Aorta (tissue), 5 donors: ENCODE data around the gene VAV3. TPM values are rescaled to one million over a fixed set of nuclear protein-coding genes. Genes with fewer than 3 reads are reported as not detected.

Source experiments
- ATAC-seq: fragments of 200-7000 bp; cut with Tn5 transposase; one replicate; pipeline ENCODE4 v1.9.1; 2022; ENCODE audit warnings: moderate library complexity; ENCODE audit not compliant: low FRiP score
- DNase-seq, 2 donors: peaks; one replicate each; pipeline ENCODE4 v3.0.0-alpha.2; 2020
- H3K27ac ChIP-seq, 2 donors: one replicate each; pipeline ENCODE4 v1.5.1; 2013; ENCODE audit warnings: low read length in 2 of 2, mild to moderate bottlenecking in 2 of 2, moderate library complexity in 2 of 2, control low read depth in 1 of 2, inconsistent platforms in 1 of 2, low read depth in 1 of 2
- H3K27me3 ChIP-seq, 2 donors: one replicate each; pipeline ENCODE4 v1.6.1; 2013; ENCODE audit warnings: control low read depth in 1 of 2, low read length in 1 of 2, mild to moderate bottlenecking in 1 of 2, moderate library complexity in 1 of 2; ENCODE audit not compliant: insufficient read depth in 2 of 2, control insufficient read depth in 1 of 2
- H3K36me3 ChIP-seq, 2 donors: one replicate each; pipeline ENCODE4 v1.6.1; 2013; ENCODE audit warnings: control low read depth in 1 of 2, low read length in 1 of 2, mild to moderate bottlenecking in 1 of 2; ENCODE audit not compliant: insufficient read depth in 2 of 2, control insufficient read depth in 1 of 2
- H3K4me1 ChIP-seq, 2 donors: one replicate each; pipeline ENCODE4 v1.6.1; 2013; ENCODE audit warnings: low read length in 2 of 2, control low read depth in 1 of 2, mild to moderate bottlenecking in 1 of 2, moderate library complexity in 1 of 2; ENCODE audit not compliant: insufficient read depth in 2 of 2, control insufficient read depth in 1 of 2
- H3K4me3 ChIP-seq, 2 donors: one replicate each; pipeline ENCODE4 v1.5.1; 2013; ENCODE audit warnings: low read length in 2 of 2, control low read depth in 1 of 2, mild to moderate bottlenecking in 1 of 2
- H3K9me3 ChIP-seq: one replicate; pipeline ENCODE4 v1.6.1; 2013; ENCODE audit warnings: mild to moderate bottlenecking, low read length; ENCODE audit not compliant: control insufficient read depth
- WGBS, 2 donors: extraction: QIAGEN DNeasy Blood & Tissue Kit; methylation state at CpG; one replicate each; pipeline ENCODE4 v1.1.7; 2013; 5-methylcytosine and 5-hydroxymethylcytosine counted together
- intact Hi-C, 2 donors: fragments of 100-400 bp; cut with DNase I; formaldehyde crosslinking; loops; one replicate each; pipeline versions ENCODE4 v1.14.2 to v1.15.0; 2022
- polyA plus RNA-seq, 2 donors: library from polyadenylated mRNA; stranded (reverse); fragments of 200-250 nt; gene quantifications; one replicate each; pipeline ENCODE4 v1.2.3, GENCODE V29; 2013
- total RNA-seq, 2 donors: library from RNA; stranded (reverse); fragmentation: NEBNext Ultra II Directional; extraction: Animal tissue kit (Norgen Biotek cat#: 25700); gene quantifications; one replicate each; pipeline ENCODE4 v1.2.1, GENCODE V29; 2021
- donor health status: healthy with polysubstance abuse.
- donor health status: Bipolar disorder and iron deficiency.
- donor health status: DM: no; HTN: no; CAD: no.
- donor health status: DM: no; HTN: no; CAD: no.
- donor health status: DM: yes; HTN: yes; CAD: no.

VAV3 gene
- total and polyA plus RNA-seq, 4 donors = 0.33 to 8.8 (median 4.7) TPM

DNA sequence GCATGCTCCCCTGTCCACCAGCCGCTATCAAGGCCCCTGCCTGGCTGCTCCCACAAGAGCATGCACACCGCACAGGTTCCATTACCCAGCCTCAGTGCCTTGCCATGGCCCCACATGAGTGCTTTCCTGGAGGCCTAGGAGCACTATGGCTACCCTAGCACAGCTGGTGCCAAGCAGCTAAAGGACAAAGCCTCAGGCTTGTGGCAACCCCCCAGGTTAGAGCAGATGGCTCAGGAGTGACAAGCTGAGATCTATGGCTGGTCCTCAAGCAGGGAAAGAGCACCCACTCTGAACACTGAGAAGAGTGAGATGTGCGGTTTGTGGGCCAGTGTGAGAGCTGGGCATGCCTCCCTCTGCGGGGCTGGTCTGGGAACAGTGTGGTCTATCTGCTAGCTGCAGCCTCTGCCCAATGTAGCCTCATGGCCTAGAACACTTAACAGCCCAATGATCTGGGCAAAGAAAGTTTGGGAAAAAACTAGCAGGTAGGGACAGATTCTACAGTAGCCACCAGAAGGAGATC is 129.8 kb downstream of the VAV3 start:
- no peaks in the 10 kb centered on the region for H3K36me3 ChIP-seq
- ATAC-seq = no peak
- 92 to 94% methylated on average over 4 of the region's 4 CpGs for WGBS, 2 donors
- H3K27ac ChIP-seq = no peak overlapping the region
- H3K27me3 ChIP-seq = no peaks in the 10 kb centered on the region
- no peaks in the 10 kb centered on the region for H3K9me3 ChIP-seq
- intact Hi-C loops = no loop called here
- no peak overlapping the region for H3K4me3 ChIP-seq
- H3K4me1 ChIP-seq = no peaks in the 10 kb centered on the region
- no peak for DNase-seq

- no peaks in the 10 kb centered on the region for H3K9me3 ChIP-seq
- no peak overlapping the region for H3K27ac ChIP-seq
- H3K27me3 ChIP-seq = no peaks in the 10 kb centered on the region
- no peaks in the 10 kb centered on the region for H3K4me1 ChIP-seq
- H3K36me3 ChIP-seq = no peaks in the 10 kb centered on the region
- DNase-seq = no peak
- ATAC-seq = no peak
- WGBS, 2 donors = 56 to 78% methylated on average over 2 of the region's 2 CpGs
- H3K4me3 ChIP-seq = no peak overlapping the region
- intact Hi-C loops = no loop called here
These were observed 131.9 kb downstream of the VAV3 start for GRCh38 chr1:107833061-107833460.

DNA sequence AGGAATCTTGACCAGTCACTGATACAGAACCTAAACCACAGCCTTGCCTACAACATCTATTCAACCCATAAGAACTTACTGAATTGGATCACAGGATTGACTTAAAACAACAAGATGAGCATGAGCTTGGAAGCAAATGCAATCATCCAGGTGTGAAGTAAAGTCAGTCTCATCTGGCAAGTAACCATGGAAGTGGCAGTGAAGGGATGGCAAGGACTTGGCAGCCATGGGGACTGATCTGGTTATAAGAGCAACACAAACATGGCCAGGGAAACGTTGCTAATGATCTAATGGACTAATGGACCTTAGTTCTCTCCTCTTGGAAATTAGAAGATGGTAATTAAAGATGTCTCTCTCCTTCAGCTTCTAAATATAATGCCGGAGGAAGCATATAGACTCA is 133.1 kb downstream of the VAV3 start:
- 65 to 70% methylated on average over 2 of the region's 2 CpGs for WGBS, 2 donors
- no peak for ATAC-seq
- DNase-seq = no peak
- H3K36me3 ChIP-seq = no peaks in the 10 kb centered on the region
- no peaks in the 10 kb centered on the region for H3K4me1 ChIP-seq
- H3K9me3 ChIP-seq = no peaks in the 10 kb centered on the region
- intact Hi-C loops = no loop called here
- H3K27ac ChIP-seq = no peak overlapping the region
- no peak overlapping the region for H3K4me3 ChIP-seq
- H3K27me3 ChIP-seq = no peaks in the 10 kb centered on the region

DNA sequence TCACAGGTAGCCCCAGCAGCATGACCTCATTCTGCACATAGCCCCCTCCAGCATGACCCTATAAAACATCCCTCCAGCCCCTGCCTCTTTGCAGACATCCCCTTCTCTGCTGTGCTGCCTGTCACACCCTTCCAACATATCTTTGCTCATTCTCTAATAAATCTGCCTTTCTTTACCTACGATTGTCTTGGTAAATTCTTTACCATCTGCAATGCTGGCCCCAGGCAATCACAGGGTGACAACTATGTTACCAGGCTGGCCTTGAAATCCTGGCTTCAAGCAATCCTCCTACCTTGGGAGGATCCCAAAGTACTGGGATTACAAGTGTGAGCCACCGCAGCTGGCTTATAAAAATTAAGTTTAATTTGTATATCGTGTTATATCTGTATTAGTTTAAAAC is 134.5 kb downstream of the VAV3 start:
- Histone ChIP-seq H3K4me1 (no peaks in the 10 kb centered on the region), H3K27ac (no peak overlapping the region), H3K36me3 (no peaks in the 10 kb centered on the region), H3K9me3 (no peaks in the 10 kb centered on the region), H3K27me3 (no peaks in the 10 kb centered on the region), H3K4me3 (no peak overlapping the region)
- no peak for ATAC-seq
- DNase-seq = no peak
- intact Hi-C loops = no loop called here
- 81 to 85% methylated on average over 3 of the region's 3 CpGs for WGBS, 2 donors

DNA sequence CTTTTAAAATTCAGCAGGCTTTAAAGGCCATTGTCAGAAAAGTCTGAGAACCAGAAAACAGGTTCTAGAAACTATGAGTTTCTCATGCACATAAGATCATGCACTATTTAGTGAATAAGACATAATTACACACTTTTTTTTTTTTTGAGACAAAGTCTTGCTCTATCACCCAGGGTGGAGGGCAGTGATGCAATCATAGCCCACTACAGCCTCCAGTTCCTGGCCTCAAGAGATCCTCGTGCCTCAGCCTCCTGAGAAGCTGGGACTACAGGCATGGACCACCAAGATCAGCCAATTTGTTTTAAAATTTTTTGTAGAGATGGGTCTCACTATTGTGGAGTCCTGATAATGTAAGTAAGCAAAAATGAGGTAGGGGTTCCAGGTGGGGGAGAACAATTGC is 134.9 kb downstream of the VAV3 start:
- DNase-seq = no peak
- Histone ChIP-seq H3K4me1 (no peaks in the 10 kb centered on the region), H3K27ac (no peak overlapping the region), H3K9me3 (no peaks in the 10 kb centered on the region), H3K27me3 (no peaks in the 10 kb centered on the region), H3K36me3 (no peaks in the 10 kb centered on the region), H3K4me3 (no peak overlapping the region)
- no peak for ATAC-seq
- WGBS, 2 donors = 91 to 95% methylated on average over 1 of the region's 1 CpG
- intact Hi-C loops = no loop called here

- no peaks in the 10 kb centered on the region for H3K9me3 ChIP-seq
- H3K27me3 ChIP-seq = no peaks in the 10 kb centered on the region
- intact Hi-C loops = no loop called here
- no peaks in the 10 kb centered on the region for H3K36me3 ChIP-seq
- no peak overlapping the region for H3K27ac ChIP-seq
- WGBS, 2 donors = 89 to 92% methylated on average over 1 of the region's 1 CpG
- no peak overlapping the region for H3K4me3 ChIP-seq
- no peak for ATAC-seq
- H3K4me1 ChIP-seq = no peaks in the 10 kb centered on the region
- no peak for DNase-seq
These were observed 135.8 kb downstream of the VAV3 start for GRCh38 chr1:107829036-107829770.

- DNase-seq (no peak), ATAC-seq (no peak)
- Histone ChIP-seq H3K27ac (no peak overlapping the region), H3K4me1 (no peaks in the 10 kb centered on the region), H3K9me3 (peaks cover 2% of the 10 kb centered on the region), H3K36me3 (no peaks in the 10 kb centered on the region), H3K4me3 (no peak overlapping the region), H3K27me3 (no peaks in the 10 kb centered on the region)
- intact Hi-C loops = no loop called here
- WGBS, 2 donors = 56 to 67% methylated on average over 2 of the region's 2 CpGs
These were observed 140.0 kb downstream of the VAV3 start for GRCh38 chr1:107824946-107825345.

GRCh38 chr1:107821340-107821739 is 143.6 kb downstream of the VAV3 start:
- ATAC-seq (no peak), DNase-seq (no peak)
- H3K4me3 ChIP-seq = no peak overlapping the region
- H3K36me3 ChIP-seq = no peaks in the 10 kb centered on the region
- H3K4me1 ChIP-seq = no peaks in the 10 kb centered on the region
- peaks cover 0 to 3% of the 10 kb centered on the region in 2 donors for H3K27me3 ChIP-seq
- peaks cover 4% of the 10 kb centered on the region for H3K9me3 ChIP-seq
- WGBS, 2 donors = 66 to 78% methylated on average over 4 of the region's 4 CpGs
- intact Hi-C loops = no loop called here
- H3K27ac ChIP-seq = no peak overlapping the region

- Histone ChIP-seq H3K4me1 (no peaks in the 10 kb centered on the region), H3K36me3 (no peaks in the 10 kb centered on the region), H3K4me3 (no peak overlapping the region), H3K27me3 (peaks cover 0 to 3% of the 10 kb centered on the region in 2 donors), H3K9me3 (peaks cover 4% of the 10 kb centered on the region), H3K27ac (no peak overlapping the region)
- no peak for ATAC-seq
- no peak for DNase-seq
- intact Hi-C loops = no loop called here
These were observed 144.2 kb downstream of the VAV3 start for GRCh38 chr1:107820801-107821200.
